H1 (cell line): ENCODE data around the gene PCBD1. TPM values are rescaled to one million over a fixed set of nuclear protein-coding genes. Genes with fewer than 3 reads are reported as not detected.

Experiments used
- CTCF ChIA-PET: fragments of 300-600 bp; sonication (Branson Sonifier 250); formaldehyde crosslinking; loops from one replicate; lab custom pipeline; 2021; ENCODE audit not compliant: partially characterized antibody; lab: Charles Lee
- POLR2A ChIA-PET: fragments of 300-600 bp; sonication (Branson Sonifier 250); formaldehyde crosslinking; loops from one replicate; lab custom pipeline; 2021; ENCODE audit warnings: inconsistent platforms; ENCODE audit not compliant: partially characterized antibody; lab: Charles Lee
- DNase-seq, 2 experiments: peaks; one replicate each; pipeline versions ENCODE4 v3.0.0 to v3.0.0-alpha.2; 2010 to 2022; ENCODE audit warnings: low spot score in 2 of 2, low read depth in 1 of 2, mixed read lengths in 1 of 2
- FAIRE-seq: peaks from 2 replicates; lab custom pipeline; 2011; peaks lifted over from hg19 to GRCh38; lab: Jason Lieb, UNC
- H2AFZ ChIP-seq: 2 replicates; pipeline ENCODE4 v1.8.1; 2012; ENCODE audit warnings: low read length, inconsistent platforms
- H2AK5ac ChIP-seq: 2 replicates; pipeline ENCODE4 v1.6.1; 2013; ENCODE audit warnings: low read depth, low read length
- H2BK120ac ChIP-seq: replicated peaks from 2 replicates; pipeline ENCODE3; 2013; ENCODE audit warnings: low read depth, low read length, inconsistent platforms
- H2BK12ac ChIP-seq: 2 replicates; pipeline ENCODE4 v1.6.1; 2013; ENCODE audit warnings: low read depth, low read length
- H2BK15ac ChIP-seq: 2 replicates; pipeline ENCODE4 v1.6.1; 2013; ENCODE audit warnings: low read length
- H2BK20ac ChIP-seq: 2 replicates; pipeline ENCODE4 v1.6.1; 2013; ENCODE audit warnings: low read length
- H2BK5ac ChIP-seq: 2 replicates; pipeline ENCODE4 v1.6.1; 2013; ENCODE audit warnings: low read depth, low read length
- H3K14ac ChIP-seq: 2 replicates; pipeline ENCODE4 v1.6.1; 2013; ENCODE audit warnings: inconsistent platforms; ENCODE audit not compliant: insufficient read length
- H3K18ac ChIP-seq: 2 replicates; pipeline ENCODE4 v1.6.1; 2013; ENCODE audit warnings: low read length; ENCODE audit errors: extremely low read depth
- H3K23ac ChIP-seq: 2 replicates; pipeline ENCODE4 v1.6.1; 2013; ENCODE audit warnings: inconsistent platforms; ENCODE audit not compliant: insufficient read length
- H3K23me2 ChIP-seq: 2 replicates; pipeline ENCODE4 v1.6.1; 2013; ENCODE audit warnings: low read depth, low read length
- H3K27ac ChIP-seq: 2 replicates; pipeline ENCODE4 v1.6.1; 2011; ENCODE audit warnings: low read depth, low read length, inconsistent platforms
- H3K27me3 ChIP-seq, 4 experiments: replicated peaks in 1 of 4; 1 replicate in 1 of 4; 2 replicates in 3 of 4; pipeline versions ENCODE4 v1.6.1 to v1.8.1; 2011 to 2013; ENCODE audit warnings: low read length in 3 of 4, mild to moderate bottlenecking in 3 of 4, inconsistent platforms in 2 of 4, mixed read lengths in 2 of 4, moderate library complexity in 1 of 4; ENCODE audit not compliant: control insufficient read depth in 3 of 4, insufficient read depth in 3 of 4; ENCODE audit errors: extremely low read depth in 1 of 4
- H3K36me3 ChIP-seq, 4 experiments: 2 replicates each; pipeline versions ENCODE4 v1.6.1 to v1.8.1; 2011 to 2013; ENCODE audit warnings: mild to moderate bottlenecking in 4 of 4, low read length in 3 of 4, moderate library complexity in 2 of 4, control low read depth in 1 of 4, inconsistent platforms in 1 of 4; ENCODE audit not compliant: insufficient read depth in 4 of 4, control insufficient read depth in 2 of 4
- H3K4ac ChIP-seq: replicated peaks from 2 replicates; pipeline ENCODE3; 2013; ENCODE audit warnings: low read length, low read depth, mixed read lengths, inconsistent platforms; ENCODE audit not compliant: insufficient read length
- H3K4me1 ChIP-seq, 4 experiments: replicated peaks in 1 of 4; 1 replicate in 1 of 4; 2 replicates in 3 of 4; pipeline versions ENCODE4 v1.6.1 to v1.8.1; 2011 to 2013; ENCODE audit warnings: low read length in 3 of 4, inconsistent platforms in 2 of 4, mixed read lengths in 1 of 4; ENCODE audit not compliant: insufficient read depth in 4 of 4, control insufficient read depth in 3 of 4
- H3K4me2 ChIP-seq, 2 experiments: 2 replicates each; pipeline versions ENCODE4 v1.6.1 to v1.8.1; 2011 to 2013; ENCODE audit warnings: low read depth in 2 of 2, low read length in 2 of 2, control low read depth in 1 of 2, inconsistent platforms in 1 of 2, mild to moderate bottlenecking in 1 of 2; ENCODE audit not compliant: insufficient read depth in 1 of 2
- H3K4me3 ChIP-seq, 4 experiments: fragments of 200-600, 300-600 bp in 1 of 4; sonication (generic), shearing (Covaris generic), sonication (Bioruptor Twin) in 1 of 4; 2 replicates each; pipeline versions ENCODE4 v1.5.1 to v1.8.1; 2011 to 2016; ENCODE audit warnings: low read length in 4 of 4, low read depth in 3 of 4, control low read depth in 2 of 4, inconsistent platforms in 2 of 4, mild to moderate bottlenecking in 2 of 4, mixed read lengths in 1 of 4, moderate library complexity in 1 of 4; ENCODE audit not compliant: insufficient read depth in 2 of 4; ENCODE audit errors: extremely low read depth in 1 of 4
- H3K56ac ChIP-seq: replicated peaks from 2 replicates; pipeline ENCODE3; 2013; ENCODE audit warnings: low read depth, mild to moderate bottlenecking, mixed read lengths, low read length, inconsistent platforms; ENCODE audit not compliant: insufficient read length
- H3K79me1 ChIP-seq: 2 replicates; pipeline ENCODE4 v1.6.1; 2013; ENCODE audit warnings: low read depth, low read length, control low read depth
- H3K79me2 ChIP-seq, 2 experiments: 2 replicates each; pipeline versions ENCODE4 v1.6.1 to v1.8.1; 2012 to 2013; ENCODE audit warnings: low read length in 2 of 2, mild to moderate bottlenecking in 2 of 2, inconsistent platforms in 1 of 2; ENCODE audit not compliant: insufficient read depth in 2 of 2, control insufficient read depth in 1 of 2
- H3K9ac ChIP-seq, 4 experiments: replicated peaks in 1 of 4; 1 replicate in 1 of 4; 2 replicates in 3 of 4; pipeline versions ENCODE4 v1.6.1 to v1.8.1; 2011 to 2013; ENCODE audit warnings: low read depth in 3 of 4, low read length in 3 of 4, control low read depth in 2 of 4, mild to moderate bottlenecking in 2 of 4, moderate library complexity in 2 of 4, inconsistent platforms in 1 of 4; ENCODE audit errors: extremely low read depth in 1 of 4
- H3K9me3 ChIP-seq, 2 experiments: 2 replicates each; pipeline versions ENCODE4 v1.6.1 to v1.8.1; 2012 to 2013; ENCODE audit warnings: mild to moderate bottlenecking in 2 of 2, moderate library complexity in 2 of 2, control low read depth in 1 of 2, inconsistent platforms in 1 of 2, low read depth in 1 of 2, low read length in 1 of 2, mixed read lengths in 1 of 2; ENCODE audit not compliant: insufficient read depth in 2 of 2
- H4K20me1 ChIP-seq, 2 experiments: replicated peaks in 1 of 2; 2 replicates each; pipeline versions ENCODE3 to v1.8.1; 2011 to 2013; ENCODE audit warnings: inconsistent platforms in 2 of 2, low read length in 2 of 2, mild to moderate bottlenecking in 1 of 2; ENCODE audit not compliant: insufficient read depth in 2 of 2, control insufficient read depth in 1 of 2
- H4K5ac ChIP-seq: 2 replicates; pipeline ENCODE4 v1.6.1; 2013; ENCODE audit warnings: low read length, low read depth, mixed read lengths, inconsistent platforms; ENCODE audit not compliant: insufficient read length
- H4K8ac ChIP-seq: 2 replicates; pipeline ENCODE4 v1.8.0; 2013; ENCODE audit warnings: mild to moderate bottlenecking, moderate library complexity, low read length, inconsistent platforms; ENCODE audit not compliant: insufficient read depth; ENCODE audit errors: extremely low read depth
- H4K91ac ChIP-seq: replicated peaks from 2 replicates; pipeline ENCODE3; 2013; ENCODE audit warnings: low read length, mixed read lengths, inconsistent platforms; ENCODE audit not compliant: insufficient read length
- ASH2L ChIP-seq: fragments of 200-600, 300-600 bp; sonication (generic); IDR thresholded peaks from one replicate; pipeline ENCODE4 v1.7.1; 2017; ENCODE audit warnings: low read length
- ATF3 ChIP-seq: IDR thresholded peaks from 2 replicates; pipeline ENCODE4 v1.6.1; 2011; ENCODE audit warnings: low read depth, mild to moderate bottlenecking, low read length; ENCODE audit not compliant: insufficient read depth
- CBX5 ChIP-seq: fragments of 300-800, 300-1000 bp; sonication (generic); IDR thresholded peaks from 2 replicates; pipeline ENCODE4 v1.7.1; 2016; ENCODE audit warnings: antibody characterized with exemption, low read length, low read depth
- CBX8 ChIP-seq: fragments of 300-800, 300-1000 bp; sonication (generic); IDR thresholded peaks from 2 replicates; pipeline ENCODE4 v1.7.1; 2016; ENCODE audit warnings: low read depth, low read length, borderline replicate concordance
- CEBPB ChIP-seq: IDR thresholded peaks from 2 replicates; pipeline ENCODE4 v1.6.1; 2012; ENCODE audit warnings: low read depth, low read length
- E2F6 ChIP-seq: IDR thresholded peaks from 2 replicates; pipeline ENCODE4 v1.6.1; 2012; ENCODE audit warnings: inconsistent platforms
- JUN ChIP-seq: IDR thresholded peaks from 2 replicates; pipeline ENCODE4 v1.6.1; 2011; ENCODE audit warnings: low read depth, mild to moderate bottlenecking, improper control_type of control experiment, low read length
- JUND ChIP-seq: IDR thresholded peaks from 2 replicates; pipeline ENCODE4 v1.6.1; 2011; ENCODE audit warnings: mild to moderate bottlenecking, improper control_type of control experiment, low read length
- KDM5A ChIP-seq: fragments of 200-600 bp; IDR thresholded peaks from 2 replicates; pipeline ENCODE4 v1.7.1; 2012; ENCODE audit warnings: mild to moderate bottlenecking, low read length, inconsistent platforms, mixed read lengths
- MAX ChIP-seq: IDR thresholded peaks from 2 replicates; pipeline ENCODE4 v1.6.1; 2012; ENCODE audit warnings: inconsistent platforms
- RFX5 ChIP-seq: IDR thresholded peaks from 2 replicates; pipeline ENCODE4 v1.6.1; 2011; ENCODE audit warnings: low read depth, low read length, improper control_type of control experiment, borderline replicate concordance
- SAP30 ChIP-seq: fragments of 300-600 bp; sonication (generic); IDR thresholded peaks from 2 replicates; pipeline ENCODE4 v1.7.1; 2012; ENCODE audit warnings: low read length, moderate library complexity, mild to moderate bottlenecking, inconsistent platforms; ENCODE audit not compliant: insufficient read depth, insufficient replicate concordance
- SRF ChIP-seq: IDR thresholded peaks from 2 replicates; pipeline ENCODE4 v1.6.1; 2011; ENCODE audit warnings: mild to moderate bottlenecking, low read depth, low read length, moderate library complexity
- WGBS, 2 experiments: shearing (Covaris generic) in 1 of 2; methylation state at CpG; one replicate each; pipeline versions ENCODE4 v1.1.6 to v1.1.7; 2013 to 2015; ENCODE audit warnings: low lambda C conversion rate in 2 of 2, mixed read lengths in 2 of 2, inconsistent platforms in 1 of 2, low coverage in 1 of 2, missing lambda C conversion rate in 1 of 2; ENCODE audit not compliant: insufficient replicate concordance in 2 of 2, insufficient coverage in 1 of 2, insufficient read length in 1 of 2; ENCODE audit errors: extremely low coverage in 1 of 2, missing lambda C conversion rate in 1 of 2; 5-methylcytosine and 5-hydroxymethylcytosine counted together
- polyA plus RNA-seq, 7 experiments: library from polyadenylated mRNA; depleted of rRNA in 3 of 7; stranded (reverse) in 5 of 7; unstranded in 2 of 7; fragments of >200 nt in 5 of 7; fragments of 200-250 nt in 2 of 7; gene quantifications; 1 replicate in 5 of 7; 2 replicates in 1 of 7; 4 replicates in 1 of 7; pipeline versions ENCODE4 v1.2.1 to v1.2.3, GENCODE V29; 2011 to 2013; ENCODE audit warnings: missing spikeins in 2 of 7, mixed read lengths in 2 of 7
- total RNA-seq: library from RNA; stranded (reverse); fragmentation: NEBNext Ultra II Directional; extraction: Animal tissue kit (Norgen Biotek cat#: 25700); gene quantifications from 2 replicates; pipeline ENCODE4 v1.2.1, GENCODE V29; 2021

Gene PCBD1
- total and polyA plus RNA-seq, 2 of the 8 experiments (the other 6 are each of a cell fraction or from before 2014, with no cell fraction given): 46.5 to 55.0 TPM

GRCh38 chr10:70853457-70853856, 34.9 kb downstream of the PCBD1 start:
- no peak overlapping the region for H3K18ac ChIP-seq
- TF ChIP-seq SRF: no peak
- no peak for TF ChIP-seq MAX
- no peak for TF ChIP-seq JUND
- TF ChIP-seq CEBPB: no peak
- TF ChIP-seq KDM5A: no peak
- no peak for TF ChIP-seq CBX8
- TF ChIP-seq CBX5: no peak
- TF ChIP-seq RFX5: no peak
- no peak for TF ChIP-seq SAP30
- no peak for TF ChIP-seq ATF3
- no peak for TF ChIP-seq E2F6
- TF ChIP-seq ASH2L: no peak
- TF ChIP-seq JUN: no peak
- no peak overlapping the region for H3K4ac ChIP-seq
- H3K36me3 ChIP-seq: peaks cover 2 to 48% (median 30%) of the 10 kb centered on the region in 4 experiments; a peak in 7 of 8 replicates
- H3K27ac ChIP-seq: no peak overlapping the region
- no peaks in the 10 kb centered on the region for H3K79me2 ChIP-seq
- no peak overlapping the region for H3K14ac ChIP-seq
- ChIA-PET CTCF (interaction anchor here (0.6 to 1.8 kb wide), 3 partner anchors 11 to 417 kb away, joined by 3 to 7 read pairs (median 3); no protein-coding TSS in a partner anchor), POLR2A (interaction anchor here (1.1 to 1.5 kb wide), 2 partner anchors 11 to 36 kb away, joined by 3 to 4 read pairs; no protein-coding TSS in a partner anchor)
- no peaks in the 10 kb centered on the region for H3K23me2 ChIP-seq
- no peak overlapping the region for H3K4me3 ChIP-seq
- H3K4me2 ChIP-seq: no peak overlapping the region
- H3K56ac ChIP-seq: no peak overlapping the region
- H3K9ac ChIP-seq: no peak overlapping the region
- H4K8ac ChIP-seq: no peak overlapping the region
- no peak for DNase-seq
- H3K23ac ChIP-seq: no peak overlapping the region
- no peak overlapping the region for H2AFZ ChIP-seq
- no peak overlapping the region for H2BK15ac ChIP-seq
- FAIRE-seq: no peak
- no peak overlapping the region for H2AK5ac ChIP-seq
- H3K9me3 ChIP-seq: no peaks in the 10 kb centered on the region
- 96% methylated on average over 1 of the region's 1 CpG; no CpG with 5 or more reads in 1 of the 2 experiments for WGBS, 2 experiments
- no peaks in the 10 kb centered on the region for H3K27me3 ChIP-seq
- no peak overlapping the region for H2BK20ac ChIP-seq
- H2BK12ac ChIP-seq: no peak overlapping the region
- no peak overlapping the region for H2BK120ac ChIP-seq
- no peak overlapping the region for H4K5ac ChIP-seq
- H2BK5ac ChIP-seq: no peak overlapping the region
- H3K79me1 ChIP-seq: no peaks in the 10 kb centered on the region; the same call in 1 of the 2 replicates
- H3K4me1 ChIP-seq: no peaks in the 10 kb centered on the region
- peaks cover 2 to 3% of the 10 kb centered on the region in 2 experiments for H4K20me1 ChIP-seq
- H4K91ac ChIP-seq: no peak overlapping the region
